ENCODE data around the gene PIP5K1A.
A peak's percentile ranks its signal among the peaks of the same experiment; 100 is the strongest.

PIP5K1A gene, protein sequence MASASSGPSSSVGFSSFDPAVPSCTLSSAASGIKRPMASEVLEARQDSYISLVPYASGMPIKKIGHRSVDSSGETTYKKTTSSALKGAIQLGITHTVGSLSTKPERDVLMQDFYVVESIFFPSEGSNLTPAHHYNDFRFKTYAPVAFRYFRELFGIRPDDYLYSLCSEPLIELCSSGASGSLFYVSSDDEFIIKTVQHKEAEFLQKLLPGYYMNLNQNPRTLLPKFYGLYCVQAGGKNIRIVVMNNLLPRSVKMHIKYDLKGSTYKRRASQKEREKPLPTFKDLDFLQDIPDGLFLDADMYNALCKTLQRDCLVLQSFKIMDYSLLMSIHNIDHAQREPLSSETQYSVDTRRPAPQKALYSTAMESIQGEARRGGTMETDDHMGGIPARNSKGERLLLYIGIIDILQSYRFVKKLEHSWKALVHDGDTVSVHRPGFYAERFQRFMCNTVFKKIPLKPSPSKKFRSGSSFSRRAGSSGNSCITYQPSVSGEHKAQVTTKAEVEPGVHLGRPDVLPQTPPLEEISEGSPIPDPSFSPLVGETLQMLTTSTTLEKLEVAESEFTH

DNA sequence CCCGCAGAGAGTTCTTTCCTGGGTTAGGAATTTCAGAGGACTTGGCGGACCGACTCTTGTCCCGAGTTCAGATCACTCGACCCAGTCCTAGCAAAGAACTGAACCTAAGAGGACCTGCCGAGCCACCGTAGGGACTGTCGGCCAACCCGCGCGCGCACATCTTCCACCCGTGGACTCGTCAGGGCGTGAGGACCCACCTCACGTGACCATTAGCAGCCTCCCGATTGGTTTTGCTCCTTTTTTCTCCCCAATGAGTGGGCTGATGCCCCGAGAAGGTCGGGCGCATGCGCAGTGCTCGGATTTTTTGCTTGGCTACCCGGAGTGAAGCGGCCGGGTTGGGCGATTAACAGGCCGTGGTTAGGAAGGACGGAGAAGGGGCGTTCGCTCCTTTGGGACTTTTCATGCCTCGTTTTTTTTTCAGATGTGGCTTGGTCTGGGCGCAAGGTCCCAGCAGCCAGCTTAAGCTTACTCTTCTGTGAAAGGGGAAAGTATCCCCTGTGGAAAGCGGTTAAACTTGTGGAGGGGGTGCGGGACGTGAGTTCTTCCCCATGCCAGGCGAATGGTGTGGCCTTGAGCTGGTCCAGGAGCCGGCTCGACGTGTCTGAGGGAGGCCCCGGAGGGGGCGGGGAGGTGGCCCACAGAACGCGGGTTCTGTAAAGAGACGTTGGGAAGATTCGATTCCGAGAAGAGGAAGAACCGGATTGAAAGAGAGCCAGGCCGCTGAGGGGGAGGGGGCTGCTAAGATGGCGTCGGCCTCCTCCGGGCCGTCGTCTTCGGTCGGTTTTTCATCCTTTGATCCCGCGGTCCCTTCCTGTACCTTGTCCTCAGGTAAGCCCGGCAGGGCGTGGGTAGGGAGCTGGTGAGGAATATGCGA lies at the start of gene PIP5K1A:
Gene PIP5K1A, plus strand, starts transcription at position 299 of the 874 bp plus-strand sequence. Its CDS starts 445 bp downstream, at position 744.
- H3K27ac ChIP-seq (ENCODE audit: low read depth, low read length): peak within 1 kb of the TSS; percentile 96
- no peaks in the 10 kb centered on the region for H3K27me3 ChIP-seq (ENCODE audit: control insufficient read depth, insufficient read depth, low read length)
- H3K9me3 ChIP-seq (ENCODE audit: control insufficient read depth, insufficient read depth, low read length): no peaks in the 10 kb centered on the region
- peaks cover 17% of the 10 kb centered on the region for H3K36me3 ChIP-seq (ENCODE audit: control insufficient read depth, insufficient read depth, low read length)
- H3K9ac ChIP-seq (ENCODE audit: low read depth, low read length): peak within 1 kb of the TSS; percentile 87
- peaks cover 6% of the 10 kb centered on the region; the same call in 1 of the 2 replicates for H3K4me1 ChIP-seq (ENCODE audit: control insufficient read depth, insufficient read depth, low read length)
- peak within 1 kb of the TSS; percentile 92 for H3K4me3 ChIP-seq (ENCODE audit: low read depth, low read length)

DNA sequence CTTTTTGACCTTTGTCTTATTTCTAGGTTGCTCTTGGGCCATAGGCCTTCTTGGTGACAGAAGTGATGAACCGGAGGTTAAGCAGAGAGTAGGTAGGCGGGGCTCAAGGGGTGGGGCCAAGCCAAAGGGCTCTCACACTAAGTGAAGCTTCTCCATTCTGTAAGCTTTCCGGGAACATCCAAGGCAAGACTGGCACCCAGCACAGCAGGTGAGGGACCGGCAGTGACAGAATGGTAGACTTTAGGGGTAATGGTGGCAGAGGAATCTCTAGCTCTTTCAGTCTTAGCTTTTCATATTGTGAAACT lies 41.9 kb upstream of the PIP5K1A start, which contains the start of gene TNFAIP8L2:
Gene TNFAIP8L2, plus strand, starts transcription at position 135 of the 305 bp plus-strand sequence. CDS start 2,049 bp downstream, outside the sequence.
- no peaks in the 10 kb centered on the region for H3K9me3 ChIP-seq (ENCODE audit: control insufficient read depth, insufficient read depth, low read length)
- H3K4me3 ChIP-seq (ENCODE audit: low read depth, low read length): no peak within 1 kb of the TSS
- H3K27ac ChIP-seq (ENCODE audit: low read depth, low read length): no peak within 1 kb of the TSS
- no peaks in the 10 kb centered on the region for H3K27me3 ChIP-seq (ENCODE audit: control insufficient read depth, insufficient read depth, low read length)
- peaks cover 4% of the 10 kb centered on the region; the same call in 1 of the 2 replicates for H3K4me1 ChIP-seq (ENCODE audit: control insufficient read depth, insufficient read depth, low read length)
- no peak within 1 kb of the TSS for H3K9ac ChIP-seq (ENCODE audit: low read depth, low read length)
- H3K36me3 ChIP-seq (ENCODE audit: control insufficient read depth, insufficient read depth, low read length): peaks cover 27% of the 10 kb centered on the region

DNA sequence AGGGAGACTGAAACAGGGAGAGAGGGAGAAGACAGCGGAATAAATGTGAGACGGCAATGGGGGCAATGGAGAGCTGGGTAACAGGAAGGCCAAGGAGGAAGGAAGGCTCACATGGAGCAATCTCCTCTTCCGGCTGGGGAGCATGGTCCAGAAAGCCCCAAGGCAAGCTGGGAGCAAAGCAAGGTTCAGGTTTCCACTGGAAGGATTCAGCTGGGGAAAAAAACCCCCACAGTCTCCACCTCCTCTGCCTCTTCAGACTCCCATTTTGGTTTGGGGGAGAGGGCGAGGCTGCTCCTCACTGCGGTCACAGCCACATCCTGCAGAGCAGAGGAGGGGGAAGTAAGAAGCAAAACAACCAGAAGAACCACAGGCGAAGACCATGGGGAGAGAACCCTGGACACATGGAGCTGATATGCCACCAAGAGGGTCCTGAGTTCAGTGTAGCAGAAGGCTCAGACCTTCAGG lies 41.3 kb upstream of the PIP5K1A start:
- no peak overlapping the region for H3K9ac ChIP-seq (ENCODE audit: low read depth, low read length)
- H3K27ac ChIP-seq (ENCODE audit: low read depth, low read length): no peak overlapping the region
- peaks cover 4% of the 10 kb centered on the region; the same call in 1 of the 2 replicates for H3K4me1 ChIP-seq (ENCODE audit: control insufficient read depth, insufficient read depth, low read length)
- H3K4me3 ChIP-seq (ENCODE audit: low read depth, low read length): no peak overlapping the region
- H3K36me3 ChIP-seq (ENCODE audit: control insufficient read depth, insufficient read depth, low read length): peaks cover 31% of the 10 kb centered on the region
- H3K9me3 ChIP-seq (ENCODE audit: control insufficient read depth, insufficient read depth, low read length): no peaks in the 10 kb centered on the region
- no peaks in the 10 kb centered on the region for H3K27me3 ChIP-seq (ENCODE audit: control insufficient read depth, insufficient read depth, low read length)

DNA sequence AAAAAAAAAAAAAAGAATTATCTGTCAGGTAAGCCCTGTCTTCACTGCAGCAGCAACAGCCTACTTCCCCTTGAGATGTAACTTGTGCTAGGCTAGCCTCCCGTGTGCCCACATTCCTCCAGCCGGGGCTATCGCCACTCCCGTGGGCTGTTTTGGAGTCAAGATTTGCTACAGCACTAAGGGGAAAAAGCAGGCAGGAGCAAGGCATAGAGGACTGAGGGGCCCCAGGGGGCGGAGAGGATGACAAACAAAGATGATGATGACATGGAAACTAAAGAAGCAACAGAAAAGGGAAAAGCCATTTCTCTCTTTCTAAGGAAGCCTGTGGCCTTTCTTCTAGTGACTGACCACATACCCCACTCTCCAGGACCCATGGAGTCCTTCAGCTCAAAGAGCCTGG lies 40.0 kb upstream of the PIP5K1A start:
- Histone ChIP-seq H3K4me3 (ENCODE audit: low read depth, low read length) (no peak overlapping the region), H3K27me3 (ENCODE audit: control insufficient read depth, insufficient read depth, low read length) (no peaks in the 10 kb centered on the region), H3K9ac (ENCODE audit: low read depth, low read length) (no peak overlapping the region), H3K27ac (ENCODE audit: low read depth, low read length) (no peak overlapping the region), H3K9me3 (ENCODE audit: control insufficient read depth, insufficient read depth, low read length) (no peaks in the 10 kb centered on the region), H3K4me1 (ENCODE audit: control insufficient read depth, insufficient read depth, low read length) (peaks cover 4% of the 10 kb centered on the region; the same call in 1 of the 2 replicates), H3K36me3 (ENCODE audit: control insufficient read depth, insufficient read depth, low read length) (peaks cover 31% of the 10 kb centered on the region)

DNA sequence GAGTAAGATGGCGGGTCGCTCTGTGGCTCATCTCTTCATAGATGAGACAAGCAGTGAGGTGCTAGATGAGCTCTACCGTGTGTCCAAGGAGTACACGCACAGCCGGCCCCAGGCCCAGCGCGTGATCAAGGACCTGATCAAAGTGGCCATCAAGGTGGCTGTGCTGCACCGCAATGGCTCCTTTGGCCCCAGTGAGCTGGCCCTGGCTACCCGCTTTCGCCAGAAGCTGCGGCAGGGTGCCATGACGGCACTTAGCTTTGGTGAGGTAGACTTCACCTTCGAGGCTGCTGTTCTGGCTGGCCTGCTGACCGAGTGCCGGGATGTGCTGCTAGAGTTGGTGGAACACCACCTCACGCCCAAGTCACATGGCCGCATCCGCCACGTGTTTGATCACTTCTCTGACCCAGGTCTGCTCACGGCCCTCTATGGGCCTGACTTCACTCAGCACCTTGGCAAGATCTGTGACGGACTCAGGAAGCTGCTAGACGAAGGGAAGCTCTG lies 39.6 kb upstream of the PIP5K1A start:
- no peak overlapping the region for H3K9ac ChIP-seq (ENCODE audit: low read depth, low read length)
- H3K27ac ChIP-seq (ENCODE audit: low read depth, low read length): no peak overlapping the region
- no peaks in the 10 kb centered on the region for H3K9me3 ChIP-seq (ENCODE audit: control insufficient read depth, insufficient read depth, low read length)
- no peaks in the 10 kb centered on the region for H3K27me3 ChIP-seq (ENCODE audit: control insufficient read depth, insufficient read depth, low read length)
- peaks cover 4% of the 10 kb centered on the region; the same call in 1 of the 2 replicates for H3K4me1 ChIP-seq (ENCODE audit: control insufficient read depth, insufficient read depth, low read length)
- H3K4me3 ChIP-seq (ENCODE audit: low read depth, low read length): no peak overlapping the region
- H3K36me3 ChIP-seq (ENCODE audit: control insufficient read depth, insufficient read depth, low read length): peaks cover 31% of the 10 kb centered on the region

DNA sequence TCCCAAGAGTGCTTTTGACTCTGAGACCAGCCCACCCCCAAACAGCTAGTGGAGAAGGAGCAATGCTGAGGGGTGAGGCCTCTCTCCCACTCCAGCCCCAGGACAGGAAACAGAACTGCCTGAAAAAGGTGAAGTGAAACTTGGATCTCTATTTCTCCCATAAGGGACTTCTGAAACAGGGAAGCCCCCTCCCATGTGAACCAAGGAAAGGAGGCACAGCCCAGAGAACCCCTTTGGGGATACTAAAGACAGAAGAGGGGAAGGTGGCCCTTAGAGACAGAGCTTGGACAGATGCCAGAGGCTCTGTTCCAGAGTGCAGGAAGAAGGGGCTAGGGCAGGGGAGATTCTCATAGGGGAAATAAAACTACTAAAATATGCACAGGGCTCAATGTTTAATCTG lies 39.0 kb upstream of the PIP5K1A start:
- Histone ChIP-seq H3K4me3 (ENCODE audit: low read depth, low read length) (no peak overlapping the region), H3K27me3 (ENCODE audit: control insufficient read depth, insufficient read depth, low read length) (no peaks in the 10 kb centered on the region), H3K9me3 (ENCODE audit: control insufficient read depth, insufficient read depth, low read length) (no peaks in the 10 kb centered on the region), H3K27ac (ENCODE audit: low read depth, low read length) (no peak overlapping the region), H3K9ac (ENCODE audit: low read depth, low read length) (no peak overlapping the region), H3K4me1 (ENCODE audit: control insufficient read depth, insufficient read depth, low read length) (peaks cover 5% of the 10 kb centered on the region; the same call in 1 of the 2 replicates), H3K36me3 (ENCODE audit: control insufficient read depth, insufficient read depth, low read length) (peaks cover 31% of the 10 kb centered on the region)

DNA sequence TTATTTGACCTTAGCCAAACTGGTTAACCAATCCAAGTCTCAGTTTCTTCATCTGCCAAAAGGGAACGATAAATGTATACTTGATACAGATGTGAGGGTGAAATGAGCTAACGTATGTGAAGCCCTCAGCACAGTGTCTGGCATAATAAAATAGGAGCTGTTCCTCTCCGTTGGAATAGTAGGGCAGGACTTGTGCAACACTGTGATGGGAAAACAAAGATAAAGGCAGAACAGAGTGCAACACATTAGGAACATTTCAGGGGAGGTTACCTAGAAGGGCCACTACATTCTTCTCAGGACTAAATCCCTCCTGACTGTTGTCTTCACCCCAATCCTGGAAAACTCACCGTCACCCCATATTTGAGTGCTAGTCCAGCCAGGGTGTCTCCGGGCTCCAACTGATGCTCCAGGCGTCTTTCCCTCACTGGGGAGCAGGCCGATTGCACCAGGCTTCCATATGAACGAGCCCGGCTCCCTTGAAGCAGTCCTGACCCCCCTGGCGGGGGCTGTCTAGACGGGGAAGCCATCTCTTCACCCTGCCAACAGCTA lies 33.5 kb upstream of the PIP5K1A start:
- peak overlapping the region; percentile 98 for H3K4me3 ChIP-seq (ENCODE audit: low read depth, low read length)
- H3K9ac ChIP-seq (ENCODE audit: low read depth, low read length): no peak overlapping the region
- H3K36me3 ChIP-seq (ENCODE audit: control insufficient read depth, insufficient read depth, low read length): peaks cover 37% of the 10 kb centered on the region
- H3K9me3 ChIP-seq (ENCODE audit: control insufficient read depth, insufficient read depth, low read length): no peaks in the 10 kb centered on the region
- no peaks in the 10 kb centered on the region for H3K27me3 ChIP-seq (ENCODE audit: control insufficient read depth, insufficient read depth, low read length)
- peak overlapping the region; percentile 91 for H3K27ac ChIP-seq (ENCODE audit: low read depth, low read length)
- peaks cover 10% of the 10 kb centered on the region; the same call in 1 of the 2 replicates for H3K4me1 ChIP-seq (ENCODE audit: control insufficient read depth, insufficient read depth, low read length)

DNA sequence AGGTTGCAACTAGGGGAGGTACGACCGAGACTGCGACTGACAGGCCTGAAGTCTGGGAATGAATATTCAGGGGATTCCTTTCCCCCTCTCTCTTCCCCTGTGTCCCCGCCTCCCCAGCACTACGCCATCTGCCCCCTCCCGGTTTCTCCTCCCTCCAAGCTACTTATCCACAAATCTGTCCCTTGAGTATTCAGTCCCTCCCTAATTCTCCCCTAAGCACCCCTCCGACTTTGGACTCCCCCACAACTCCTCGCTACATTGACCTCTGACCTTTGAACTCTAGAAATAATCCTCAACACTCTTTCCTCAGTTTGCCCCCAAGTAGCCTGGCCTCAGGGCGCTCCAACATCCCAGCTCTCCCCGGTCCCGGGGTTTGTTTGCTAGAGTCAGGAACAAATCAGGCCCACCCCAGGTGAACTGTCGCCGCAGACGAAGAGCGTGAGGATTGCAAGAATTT lies 33.0 kb upstream of the PIP5K1A start:
- H3K4me1 ChIP-seq (ENCODE audit: control insufficient read depth, insufficient read depth, low read length): peaks cover 10% of the 10 kb centered on the region; the same call in 1 of the 2 replicates
- peaks cover 35% of the 10 kb centered on the region for H3K36me3 ChIP-seq (ENCODE audit: control insufficient read depth, insufficient read depth, low read length)
- H3K4me3 ChIP-seq (ENCODE audit: low read depth, low read length): peak overlapping the region; percentile 98
- H3K9me3 ChIP-seq (ENCODE audit: control insufficient read depth, insufficient read depth, low read length): no peaks in the 10 kb centered on the region
- H3K27ac ChIP-seq (ENCODE audit: low read depth, low read length): peak overlapping the region; percentile 91
- H3K27me3 ChIP-seq (ENCODE audit: control insufficient read depth, insufficient read depth, low read length): no peaks in the 10 kb centered on the region
- H3K9ac ChIP-seq (ENCODE audit: low read depth, low read length): peak overlapping the region; percentile 52

DNA sequence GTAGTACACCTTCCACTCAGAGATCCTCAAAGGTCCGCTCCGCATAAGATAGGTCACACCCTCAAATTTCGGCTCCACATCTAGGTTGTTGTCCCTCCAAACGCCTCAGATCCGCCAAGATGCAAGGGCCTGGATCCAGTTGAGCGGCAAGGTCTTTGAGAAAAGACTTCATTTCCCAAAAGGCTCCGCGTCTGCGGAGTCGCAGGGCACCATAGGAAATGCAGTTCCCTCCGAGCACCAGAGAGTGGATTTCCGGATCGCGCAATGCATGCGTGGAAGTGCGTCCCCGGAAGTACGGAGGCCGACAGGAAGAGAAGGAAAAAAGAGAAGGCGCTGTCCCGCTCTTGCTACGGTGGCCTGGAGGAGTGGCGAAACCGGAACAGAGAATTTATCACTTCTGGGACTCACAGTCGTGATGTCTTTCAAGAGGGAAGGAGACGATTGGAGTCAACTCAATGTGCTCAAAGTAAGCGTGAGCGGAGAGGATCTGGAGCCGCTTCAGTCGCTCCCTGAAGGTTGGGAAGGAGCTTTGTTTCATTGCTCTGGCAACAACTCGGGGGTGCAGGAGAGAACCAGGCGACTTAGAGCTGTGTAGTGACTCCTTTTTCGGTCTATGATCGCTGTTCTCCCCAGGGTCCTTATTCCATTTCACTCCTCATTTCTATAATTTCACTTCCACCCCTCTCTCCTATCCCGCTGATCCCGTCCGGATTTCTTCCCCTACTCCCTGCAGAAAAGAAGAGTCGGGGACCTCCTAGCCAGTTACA lies 32.4 kb upstream of the PIP5K1A start, which contains the start of the genes LYSMD1 and SCNM1:
Gene LYSMD1, minus strand, starts transcription at position 165 of the 767 bp plus-strand sequence. CDS start 644 bp downstream, outside the sequence.
Gene SCNM1, plus strand, starts transcription at position 407 of the 767 bp plus-strand sequence. Its CDS starts 9 bp downstream, at position 416.
- peak within 1 kb of the TSS; percentile 91 for H3K27ac ChIP-seq (ENCODE audit: low read depth, low read length)
- H3K4me3 ChIP-seq (ENCODE audit: low read depth, low read length): peak within 1 kb of the TSS; percentile 98
- peak within 1 kb of the TSS; percentile 78 for H3K9ac ChIP-seq (ENCODE audit: low read depth, low read length)
- H3K27me3 ChIP-seq (ENCODE audit: control insufficient read depth, insufficient read depth, low read length): no peaks in the 10 kb centered on the region
- H3K9me3 ChIP-seq (ENCODE audit: control insufficient read depth, insufficient read depth, low read length): no peaks in the 10 kb centered on the region
- H3K4me1 ChIP-seq (ENCODE audit: control insufficient read depth, insufficient read depth, low read length): peaks cover 10% of the 10 kb centered on the region; the same call in 1 of the 2 replicates
- peaks cover 33% of the 10 kb centered on the region for H3K36me3 ChIP-seq (ENCODE audit: control insufficient read depth, insufficient read depth, low read length)
